ENCODE data around the gene ELFN1. TPM values are rescaled to one million over a fixed set of nuclear protein-coding genes. Genes with fewer than 3 reads are reported as not detected.

The ELFN1 gene
- total and polyA plus RNA-seq, 9 of the 15 experiments (the other 6 are each of a cell fraction or from before 2014, with no cell fraction given), result 0.04 to 0.64 (median 0.18) TPM; not detected in 2

DNA sequence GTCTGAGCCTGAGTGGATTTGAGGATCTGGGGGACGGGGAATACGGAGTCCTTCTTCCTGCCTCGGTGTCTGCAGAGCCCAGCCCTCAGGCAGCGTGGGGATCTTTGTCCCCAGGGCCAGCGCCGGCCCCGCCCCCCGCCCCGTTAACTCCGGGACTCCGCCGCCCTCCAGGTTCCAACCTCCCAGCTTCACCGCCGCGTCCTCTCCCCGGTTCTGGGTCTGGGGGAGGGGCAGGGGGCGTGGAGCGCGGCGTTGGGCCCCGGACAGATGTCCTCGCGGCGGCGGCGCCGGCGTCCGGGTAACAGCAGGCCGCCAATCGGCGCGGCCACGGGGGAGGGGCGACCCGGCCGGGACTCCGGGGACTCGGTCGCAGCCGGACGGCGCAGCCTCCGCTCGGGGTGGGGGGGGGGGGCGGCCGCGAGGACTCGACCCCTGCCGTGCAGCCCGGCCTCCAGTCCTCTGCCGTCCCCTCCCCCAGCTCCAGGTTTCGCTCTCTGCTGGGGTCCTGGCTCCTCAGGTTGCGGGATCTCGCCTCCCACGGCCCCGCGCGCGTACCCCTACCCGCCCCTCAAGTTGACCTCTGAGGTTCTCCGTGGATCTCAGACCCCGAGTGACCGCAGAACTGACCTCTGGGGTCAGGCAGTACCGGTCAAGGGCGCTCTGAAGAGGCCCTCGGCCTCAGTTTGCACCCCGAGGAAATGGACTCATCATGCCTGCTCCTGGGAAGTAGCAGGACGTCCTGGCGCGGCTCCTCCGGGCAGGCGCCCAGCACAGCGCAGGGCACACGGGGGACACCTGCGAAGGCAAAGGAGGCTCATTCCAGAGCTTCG, 2.3 kb upstream of the ELFN1 start:
- Histone ChIP-seq H3K9me3 (replicated peaks; ENCODE audit: control insufficient read depth, insufficient read depth, low read depth, low read length) (no peaks in the 10 kb centered on the region), H3K4me1 (replicated peaks in 1 of 2; ENCODE audit: control insufficient read depth in 2 of 2, insufficient read depth in 2 of 2, low read length in 2 of 2) (peaks cover 0 to 67% of the 10 kb centered on the region in 2 experiments; a peak in 2 of 5 replicates), H3K9me1 (ENCODE audit: control insufficient read depth, insufficient read depth, low read length) (no peaks in the 10 kb centered on the region), H2AFZ (ENCODE audit: low read depth, low read length) (no peak overlapping the region), H3K4me3 (no peak overlapping the region), H3K36me3 (ENCODE audit: control insufficient read depth, insufficient read depth, low read length) (no peaks in the 10 kb centered on the region), H3K79me2 (ENCODE audit: control insufficient read depth, insufficient read depth, low read length) (no peaks in the 10 kb centered on the region), H3K27ac (ENCODE audit: extremely low read depth, low read depth, low read length) (no peak overlapping the region), H3K9ac (ENCODE audit: insufficient read depth in 1 of 2, low read depth in 2 of 2, low read length in 2 of 2) (no peak overlapping the region; a peak in 1 of 4 replicates), H4K20me1 (replicated peaks; ENCODE audit: control insufficient read depth, insufficient read depth, low read length) (peaks cover 11% of the 10 kb centered on the region; the same call in 1 of the 2 replicates), H3K27me3 (ENCODE audit: control insufficient read depth in 2 of 2, insufficient read depth in 2 of 2, low read length in 2 of 2) (peaks cover 18 to 40% of the 10 kb centered on the region in 2 experiments; a peak in 4 of 5 replicates), H3K4me2 (ENCODE audit: insufficient read depth, low read length) (no peak overlapping the region)
- intact Hi-C loops (cut with micrococcal nuclease), result loop anchor here (10.0 kb wide), 1 partner anchor 677 kb away; no protein-coding TSS in a partner anchor
- no TSS peak for BruUV-seq (replicated peaks)
- no peak for FAIRE-seq
- in situ Hi-C loops (cut with MboI), result no loop called here
- ChIA-PET CTCF (ENCODE audit: low intra/inter-chr PET ratio) (no interaction called here), POLR2A (interaction anchor here (0.8 to 1.1 kb wide), 3 partner anchors 18 to 58 kb away, joined by 3 to 4 read pairs (median 4); no protein-coding TSS in a partner anchor)
- DNase-seq (ENCODE audit: extremely low read depth in 1 of 4, low spot score in 3 of 4), result peak in 3 of 4 experiments; percentile 50 to 65 (median 65)
- peak; percentile 11; the same call in 2 of the 3 replicates for ATAC-seq
- TF ChIP-seq ZBTB7A (IDR thresholded peaks at IDR 0.05; ENCODE audit: borderline replicate concordance, control insufficient read depth, low read depth, low read length) (0 out of 2 replicates have a peak, but pooled peaks have one; percentile 25), E2F6 (IDR thresholded peaks at IDR 0.05; ENCODE audit: borderline replicate concordance in 1 of 2, extremely low read depth in 1 of 2, insufficient read depth in 1 of 2, insufficient read length in 1 of 2, low read depth in 1 of 2, low read length in 1 of 2, poor library complexity in 1 of 2, severe bottlenecking in 1 of 2) (peak in 1 of 2 experiments; percentile 19), NFE2 (IDR thresholded peaks at IDR 0.05; ENCODE audit: low read depth) (no peak), SNAPC5 (CRISPR knock-in tag; IDR thresholded peaks at IDR 0.05) (no peak), MAFG (tag; conservative IDR thresholded peaks at IDR 0.05) (no peak)
- 9% methylated on average over 30 of the region's 77 CpGs for WGBS (ENCODE audit: insufficient coverage, low coverage, missing lambda C conversion rate)
